HG03558 (cell line): Measurements from ENCODE around the gene MAD1L1.
"Not testable (repeated sequence)": the region's sequence is repeated elsewhere in the genome, so short reads cannot be mapped to it uniquely, and the experiment has no call there.

Experiments used
- ATAC-seq: cut with Tn5 transposase; IDR thresholded peaks from one replicate; pipeline ENCODE4 v1.9.1; 2021; ENCODE audit warnings: moderate number of reproducible peaks; ENCODE audit not compliant: unreplicated experiment; ENCODE audit errors: extremely low read depth

MAD1L1 gene

DNA sequence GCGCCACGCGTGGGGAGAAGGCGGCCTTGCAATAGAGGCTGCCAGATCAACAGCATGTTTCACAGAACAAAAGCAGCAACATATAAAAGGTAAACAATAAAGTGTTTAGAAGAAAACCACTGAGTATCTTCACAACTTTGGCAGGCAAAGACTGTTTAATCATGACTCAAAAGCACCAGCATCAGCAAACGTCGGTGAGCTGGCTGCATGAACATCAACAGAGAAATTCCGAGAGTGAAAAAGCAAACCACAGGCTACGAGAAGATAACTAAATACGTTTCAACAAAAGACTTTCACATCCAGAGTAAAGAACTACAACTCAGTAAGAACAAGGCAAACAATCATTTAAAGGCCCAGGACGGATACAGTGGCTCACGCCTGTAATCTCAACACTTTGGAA lies 172.0 kb downstream of the MAD1L1 start:
- ATAC-seq: no peak

DNA sequence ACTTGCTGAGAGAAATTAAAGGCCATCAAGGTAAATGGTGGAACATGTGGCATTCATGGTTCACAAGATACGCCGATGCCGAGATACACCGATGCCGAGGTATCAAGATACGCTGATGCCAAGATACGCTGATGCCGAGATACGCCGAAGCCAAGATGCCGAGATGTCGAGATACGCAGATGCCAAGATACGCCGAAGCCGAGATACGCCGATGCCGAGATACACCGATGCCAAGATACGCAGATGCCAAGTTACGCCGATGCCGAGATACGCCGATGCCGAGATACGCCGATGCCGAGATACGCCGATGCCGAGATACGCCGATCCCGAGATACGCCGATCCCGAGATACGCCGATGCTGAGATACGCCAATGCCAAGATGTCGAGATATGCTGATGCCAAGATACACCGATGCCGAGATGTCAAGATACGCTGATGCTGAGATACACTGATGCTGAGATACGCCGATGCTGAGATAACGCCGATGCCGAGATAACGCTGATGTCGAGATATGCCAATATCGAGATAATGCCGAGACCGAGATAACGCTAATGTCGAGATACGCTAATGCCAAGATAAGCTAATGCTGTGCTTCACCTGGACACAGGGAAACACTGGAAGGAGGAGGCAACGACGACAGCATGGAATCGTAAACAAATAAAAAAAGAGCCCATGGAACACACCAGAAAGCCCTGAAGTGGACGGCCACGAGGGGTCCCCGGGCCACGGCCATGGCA lies 172.6 kb downstream of the MAD1L1 start:
- ATAC-seq: no peak

DNA sequence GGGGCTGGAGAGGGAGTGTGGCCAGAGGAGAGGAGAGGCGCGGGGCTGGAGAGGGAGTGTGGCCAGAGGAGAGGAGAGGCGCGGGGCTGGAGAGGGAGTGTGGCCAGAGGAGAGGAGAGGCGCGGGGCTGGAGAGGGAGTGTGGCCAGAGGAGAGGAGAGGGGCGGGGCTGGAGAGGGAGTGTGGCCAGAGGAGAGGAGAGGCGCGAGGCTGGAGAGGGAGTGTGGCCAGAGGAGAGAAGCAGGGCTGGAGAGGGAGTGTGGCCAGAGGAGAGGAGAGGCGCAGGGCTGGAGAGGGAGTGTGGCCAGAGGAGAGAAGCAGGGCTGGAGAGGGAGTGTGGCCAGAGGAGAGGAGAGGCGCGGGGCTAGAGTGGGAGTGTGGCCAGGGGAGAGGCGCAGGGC lies 174.5 kb downstream of the MAD1L1 start:
- ATAC-seq: not testable (repeated sequence)

DNA sequence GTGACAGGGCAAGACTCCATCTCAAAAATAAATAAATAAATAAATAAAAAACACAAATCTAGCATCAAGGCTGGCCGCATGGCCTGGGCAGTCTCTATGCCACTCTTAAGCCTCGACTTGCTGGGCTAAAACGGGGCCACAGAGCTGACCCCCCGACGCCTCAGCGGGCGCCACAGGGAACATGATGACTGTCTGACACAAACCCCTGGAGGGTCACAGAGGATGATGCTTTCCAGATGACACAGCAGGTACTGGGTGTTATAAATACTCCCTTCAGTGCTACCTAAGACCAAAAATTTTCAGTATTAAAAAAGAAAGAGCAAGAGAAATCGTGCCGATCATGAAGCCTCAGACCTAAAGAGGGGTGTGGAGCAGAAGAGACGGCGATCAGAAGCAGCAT lies 176.8 kb downstream of the MAD1L1 start:
- no peak for ATAC-seq

DNA sequence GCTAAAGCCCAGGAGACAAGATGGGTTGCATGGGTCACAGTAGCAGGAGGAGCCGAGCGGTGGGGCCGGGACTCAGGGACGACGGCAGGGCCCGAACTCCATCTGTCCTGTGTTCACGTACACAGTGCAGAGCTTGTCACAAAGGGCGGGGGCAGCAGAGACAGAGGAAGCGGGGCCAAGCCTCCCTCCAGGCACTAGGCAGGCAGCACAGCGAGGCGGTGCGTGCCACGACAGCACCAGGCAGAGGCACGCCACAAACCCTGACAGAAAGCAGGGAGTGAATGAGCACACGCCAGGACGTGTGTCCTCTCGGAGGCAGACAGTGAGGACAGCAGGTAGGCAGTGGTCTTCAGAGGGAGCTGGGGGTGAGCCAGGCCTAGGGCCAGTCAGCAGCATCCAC lies 177.8 kb downstream of the MAD1L1 start:
- no peak for ATAC-seq

DNA sequence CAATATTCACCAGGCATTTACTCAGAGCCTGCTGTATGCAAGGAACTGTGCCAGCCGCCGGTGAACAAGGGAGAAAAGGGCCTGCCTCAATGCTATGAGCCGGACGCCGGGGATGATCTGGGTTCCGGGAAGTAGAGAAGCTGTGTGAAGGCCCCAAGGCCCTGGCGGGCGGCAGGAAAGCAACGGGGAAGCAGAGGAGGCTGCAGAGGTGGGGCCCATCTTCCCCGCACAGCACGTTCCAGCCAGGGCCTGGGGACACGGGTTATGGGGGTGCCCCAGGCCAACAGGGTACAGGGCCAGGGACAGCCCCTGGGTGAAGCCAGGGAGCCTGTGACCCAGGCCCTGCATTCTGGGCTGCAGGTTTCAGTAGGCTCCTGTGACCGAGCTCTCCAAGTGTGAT lies 179.3 kb downstream of the MAD1L1 start:
- ATAC-seq: no peak

DNA sequence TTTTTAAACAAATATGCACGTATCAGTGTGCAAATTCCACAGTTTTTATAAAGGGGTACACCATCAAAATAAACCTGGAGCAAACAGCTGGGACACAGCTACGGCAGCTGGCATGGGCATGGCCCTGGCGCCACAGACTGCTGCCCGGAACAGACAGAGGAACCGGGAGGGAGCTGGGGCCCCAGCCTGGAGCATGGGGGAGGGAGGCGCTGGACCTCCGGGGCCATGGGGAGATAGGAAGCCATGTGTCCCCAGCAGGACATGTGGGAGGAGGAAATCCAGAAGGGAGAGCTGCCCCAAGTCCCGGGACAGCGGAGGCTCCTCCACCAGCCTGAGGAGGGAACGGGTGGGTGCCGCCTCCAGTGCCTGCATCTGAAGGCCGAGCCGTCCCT lies 180.1 kb downstream of the MAD1L1 start:
- no peak for ATAC-seq

DNA sequence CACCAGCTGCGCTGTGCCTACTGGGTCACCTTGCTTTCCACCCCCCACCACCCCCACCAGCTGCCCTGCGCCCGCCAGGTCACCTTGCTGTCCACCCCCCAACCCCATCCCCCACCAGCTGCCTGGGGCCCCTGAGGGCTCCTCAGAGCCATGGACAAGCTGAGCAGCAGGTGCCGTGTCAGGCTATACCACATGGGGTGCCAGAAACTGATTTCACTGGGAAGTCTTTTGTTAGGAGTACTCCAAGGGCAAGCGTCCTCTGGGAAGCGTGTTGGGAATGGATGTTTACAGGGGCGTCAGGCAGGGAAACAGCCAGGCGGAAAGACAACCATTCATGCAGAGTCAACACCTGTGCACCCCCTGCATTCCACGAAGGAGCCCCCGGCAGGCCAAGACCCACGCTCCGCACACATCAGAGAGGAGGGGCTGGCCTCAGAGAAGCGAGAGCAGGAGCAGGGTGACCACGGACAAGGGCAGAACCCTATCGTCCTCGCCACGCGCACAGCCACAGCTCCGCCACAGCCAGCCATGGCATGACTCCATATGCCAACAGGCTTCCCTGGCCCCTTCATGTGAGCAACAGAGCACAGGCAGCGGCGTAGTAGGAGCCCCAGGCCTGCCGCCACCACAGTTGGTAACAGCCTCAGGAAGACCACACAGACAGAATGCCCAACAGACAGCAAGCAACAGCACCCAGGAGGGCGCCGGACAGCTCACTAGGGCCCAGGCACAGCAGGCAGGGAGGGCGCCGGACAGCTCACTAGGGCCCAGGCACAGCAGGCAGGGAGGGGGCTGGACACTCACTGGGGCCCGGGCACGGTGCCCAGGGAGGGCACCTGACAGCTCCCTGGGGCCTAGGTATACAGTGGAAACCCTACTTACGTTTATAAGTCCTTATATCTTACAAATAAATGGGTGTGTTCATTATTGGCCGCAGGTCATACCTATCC lies 180.8 kb downstream of the MAD1L1 start:
- no peak for ATAC-seq

DNA sequence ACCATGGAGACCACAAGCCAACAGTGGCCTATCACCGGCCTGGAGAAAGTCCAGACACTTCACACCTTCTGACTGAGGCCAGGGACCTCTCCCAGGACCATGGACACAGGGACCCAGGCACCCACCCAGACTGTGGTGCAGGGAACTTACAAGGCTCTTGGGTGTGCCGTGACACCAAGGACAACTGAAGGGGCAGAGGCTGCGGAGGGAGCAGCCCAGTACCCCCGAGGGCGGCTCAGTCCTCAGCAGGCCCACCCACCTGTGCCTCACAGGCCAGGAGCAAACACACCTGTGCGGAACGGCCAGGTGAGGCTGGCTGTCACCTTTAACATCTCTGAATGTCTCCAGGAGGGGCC lies 182.3 kb downstream of the MAD1L1 start:
- ATAC-seq: no peak

DNA sequence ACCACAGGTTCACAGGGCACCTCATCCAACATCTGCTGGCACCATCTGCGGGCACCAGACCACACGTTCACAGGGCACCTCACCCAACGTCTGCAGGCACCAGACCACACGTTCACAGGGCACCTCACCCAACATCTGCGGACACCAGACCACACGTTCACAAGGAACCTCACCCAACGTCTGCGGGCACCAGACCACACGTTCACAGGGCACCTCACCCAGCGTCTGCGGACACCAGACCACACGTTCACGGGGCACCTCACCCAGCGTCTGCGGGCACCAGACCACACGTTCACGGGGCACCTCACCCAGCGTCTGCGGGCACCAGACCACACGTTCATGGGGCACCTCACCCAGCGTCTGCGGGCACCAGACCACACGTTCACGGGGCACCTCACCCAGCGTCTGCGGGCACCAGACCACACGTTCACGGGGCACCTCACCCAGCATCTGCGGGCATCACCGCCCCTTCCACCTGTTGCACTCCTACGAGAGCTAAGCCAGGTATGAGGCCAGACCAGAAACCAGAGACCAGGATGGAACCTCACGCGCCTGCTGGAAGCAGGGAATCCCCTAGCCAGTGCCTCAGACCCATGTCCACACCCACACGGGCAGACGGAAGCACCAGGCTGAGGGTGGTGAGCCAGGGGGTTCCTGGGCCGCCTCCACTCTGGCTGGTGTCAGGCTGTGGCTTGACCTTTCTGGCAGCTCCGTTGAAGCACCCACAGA lies 182.8 kb downstream of the MAD1L1 start:
- ATAC-seq: no peak

DNA sequence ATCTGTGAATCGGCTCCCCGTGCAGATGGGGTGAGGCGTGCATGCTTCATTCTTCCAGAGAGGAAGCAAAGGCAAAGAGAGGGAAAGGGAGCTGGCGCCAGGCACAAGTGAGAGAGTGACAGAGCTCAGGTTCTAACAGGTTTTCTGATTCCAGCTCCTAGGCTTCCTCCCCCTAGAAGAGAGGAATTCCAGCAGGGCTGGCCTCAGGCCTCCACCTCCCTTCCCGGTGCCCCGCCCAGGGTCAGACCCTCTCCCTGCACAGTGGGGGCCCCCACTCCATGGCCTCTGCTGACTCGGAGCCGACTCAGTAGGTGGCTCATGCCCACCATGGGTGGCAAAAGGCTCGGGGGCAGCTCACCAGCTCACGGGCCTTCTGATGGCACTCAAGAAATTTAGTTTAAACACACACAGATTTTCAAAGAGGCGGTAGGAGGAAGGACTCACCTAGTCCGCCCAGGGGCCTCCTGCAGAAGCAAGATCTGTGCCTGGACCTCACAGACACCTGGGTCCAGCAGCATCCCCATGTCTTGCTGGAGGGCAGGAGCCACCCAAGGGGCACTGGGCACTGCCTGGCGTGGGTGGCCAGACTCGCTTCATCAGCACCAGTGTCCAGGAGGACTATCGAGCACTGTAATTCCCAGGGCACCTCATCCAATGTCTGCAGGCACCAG lies 183.5 kb downstream of the MAD1L1 start:
- ATAC-seq: no peak

DNA sequence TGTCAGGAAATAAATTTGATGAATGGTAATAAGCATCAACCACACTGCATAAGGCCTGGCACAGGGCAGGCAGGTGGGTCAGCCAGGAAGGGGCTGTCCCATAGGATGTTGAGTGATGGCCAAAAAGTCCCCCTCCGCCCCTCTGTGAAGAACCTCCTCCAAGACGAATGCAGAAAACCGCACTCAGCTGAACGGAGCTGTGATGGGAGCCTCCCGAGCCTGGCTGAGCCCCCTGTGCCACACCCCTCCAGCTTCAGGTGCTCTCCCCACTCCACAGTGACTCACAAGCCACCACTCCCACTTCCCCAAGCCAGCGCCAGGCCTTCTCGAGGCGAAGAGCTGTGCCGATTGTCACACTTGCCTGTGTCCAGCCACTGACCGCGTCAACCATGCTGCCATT lies 184.2 kb downstream of the MAD1L1 start:
- no peak for ATAC-seq

DNA sequence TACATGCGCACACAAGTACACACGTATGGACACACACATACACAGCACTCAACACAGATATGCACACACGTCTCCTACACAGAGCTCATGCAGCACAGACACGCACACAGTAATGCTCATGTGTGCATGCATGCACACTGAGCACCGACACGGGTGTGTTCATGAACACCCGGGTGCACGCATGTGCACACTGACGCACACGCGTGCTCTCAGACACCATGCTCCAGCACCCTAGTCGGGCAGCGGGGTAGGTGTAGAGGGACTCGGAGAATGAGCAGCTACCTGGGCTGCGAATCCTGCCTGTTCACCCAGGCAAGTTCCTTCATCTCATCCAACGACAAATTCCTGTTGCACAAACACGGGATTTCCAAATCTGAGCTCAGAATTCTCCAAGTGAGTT lies 184.7 kb downstream of the MAD1L1 start:
- no peak for ATAC-seq

DNA sequence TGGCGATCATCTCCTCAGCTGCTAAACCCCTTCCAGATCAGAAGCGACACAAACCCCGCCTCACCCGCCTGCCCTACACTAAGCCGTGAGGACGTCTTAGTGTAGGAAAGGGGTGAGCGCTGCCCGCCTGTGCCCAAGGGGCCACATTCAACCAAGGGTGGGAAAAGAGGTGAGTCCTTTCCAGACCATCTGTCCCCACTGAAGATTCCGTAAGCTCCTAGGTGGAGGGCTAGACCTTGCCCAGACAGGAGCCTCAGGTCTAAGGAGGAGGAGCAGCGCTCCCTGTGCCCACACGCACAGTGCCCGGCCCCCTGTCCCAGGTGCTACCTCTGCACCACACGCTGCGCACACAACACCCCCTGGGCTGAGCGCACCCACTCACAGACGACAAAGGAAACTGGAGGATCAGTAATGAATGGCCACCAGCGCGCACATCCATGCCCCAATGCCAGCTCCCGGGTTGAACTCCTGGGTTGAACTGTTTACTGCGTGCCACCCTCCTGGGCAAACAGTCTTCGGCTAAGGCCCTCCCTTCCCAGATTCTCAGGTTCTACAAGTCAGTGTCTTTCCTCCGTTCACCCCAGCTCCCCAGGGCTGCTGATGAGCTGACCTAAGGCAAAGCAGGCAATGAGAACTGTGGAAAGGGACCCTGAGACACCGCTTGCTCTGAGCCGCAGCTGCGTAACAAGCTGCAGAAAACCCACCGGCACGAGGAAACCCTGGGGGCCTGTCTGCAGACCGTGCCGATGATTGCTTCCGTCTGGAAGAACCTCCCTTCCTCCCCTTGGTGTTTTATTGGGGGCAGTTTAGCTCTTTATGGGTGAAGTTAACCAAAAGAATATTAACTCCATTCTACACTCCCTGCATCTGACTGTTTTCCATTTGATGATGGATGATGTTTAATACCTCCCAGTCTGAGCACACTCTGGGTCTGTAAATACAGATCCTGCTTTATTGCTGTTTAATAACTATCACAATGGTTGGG lies 185.9 kb downstream of the MAD1L1 start:
- no peak for ATAC-seq

DNA sequence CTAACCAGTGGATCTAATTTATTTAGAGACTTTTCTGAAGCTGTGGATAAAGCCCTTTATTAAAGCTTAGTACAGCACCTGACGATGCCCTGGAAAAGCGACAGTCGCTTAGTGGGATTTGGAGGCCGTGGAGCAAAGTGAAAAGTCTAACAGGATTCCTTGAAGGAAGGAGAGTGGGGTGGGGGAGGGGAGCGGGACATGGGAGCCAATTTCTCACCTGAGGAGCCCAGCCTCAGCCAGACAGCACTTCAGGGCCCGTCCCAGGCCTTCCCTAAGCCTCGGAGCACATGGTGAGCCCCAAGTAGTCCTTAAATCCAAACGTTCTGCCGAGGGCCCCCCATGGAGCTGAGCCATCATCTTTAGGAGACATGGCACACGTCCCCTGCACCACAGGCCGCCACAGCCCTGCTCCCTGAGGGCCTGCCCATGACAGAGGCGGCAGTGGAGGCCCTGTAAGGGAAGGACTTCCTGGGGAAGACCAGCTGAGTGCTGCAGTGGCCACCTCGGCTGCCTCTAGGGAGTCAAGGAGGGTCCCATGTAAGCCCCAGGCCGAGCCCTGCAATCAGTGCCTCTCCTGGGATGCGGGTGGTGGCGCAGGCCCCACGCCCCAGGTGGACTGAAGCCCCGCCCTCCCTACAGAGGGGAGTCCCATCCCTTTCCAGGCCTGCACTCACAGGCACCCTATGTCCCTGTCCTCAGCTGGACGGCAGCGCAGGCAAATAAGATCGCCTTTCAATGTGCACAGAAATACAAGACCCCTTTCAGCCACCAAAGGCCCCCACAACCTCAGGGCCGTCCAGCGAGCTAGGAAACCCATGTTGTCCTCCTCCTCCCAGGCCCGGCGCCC lies 187.0 kb downstream of the MAD1L1 start:
- ATAC-seq: no peak

DNA sequence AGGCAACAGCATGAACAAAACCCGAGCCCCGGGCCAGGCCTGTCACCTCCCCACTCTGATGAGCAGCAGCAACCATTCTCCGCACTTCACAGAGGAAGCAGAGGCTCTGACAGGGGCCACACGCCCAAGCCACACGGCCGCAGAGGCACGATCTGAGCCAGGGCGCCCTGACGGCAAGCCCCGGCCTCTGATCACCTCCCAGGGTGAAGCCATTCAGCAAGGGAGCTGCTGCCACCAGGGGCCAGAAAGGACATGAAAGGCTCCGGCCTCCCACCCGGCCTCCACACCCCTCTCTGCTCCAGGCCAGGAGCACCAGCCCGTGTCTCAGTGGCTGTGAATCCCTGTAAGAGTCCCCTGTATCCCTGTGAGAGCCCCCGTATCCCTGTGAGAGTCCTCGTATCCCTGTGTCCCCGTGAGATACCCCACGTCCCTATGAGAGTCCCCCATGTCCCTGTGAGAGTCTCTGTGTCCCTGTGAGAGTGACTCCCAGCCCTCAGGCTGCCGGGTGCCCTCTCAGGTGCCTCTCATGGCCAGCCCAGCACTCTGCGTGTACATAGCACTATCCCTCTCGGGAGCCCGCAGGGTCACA lies 187.8 kb downstream of the MAD1L1 start:
- ATAC-seq: no peak

DNA sequence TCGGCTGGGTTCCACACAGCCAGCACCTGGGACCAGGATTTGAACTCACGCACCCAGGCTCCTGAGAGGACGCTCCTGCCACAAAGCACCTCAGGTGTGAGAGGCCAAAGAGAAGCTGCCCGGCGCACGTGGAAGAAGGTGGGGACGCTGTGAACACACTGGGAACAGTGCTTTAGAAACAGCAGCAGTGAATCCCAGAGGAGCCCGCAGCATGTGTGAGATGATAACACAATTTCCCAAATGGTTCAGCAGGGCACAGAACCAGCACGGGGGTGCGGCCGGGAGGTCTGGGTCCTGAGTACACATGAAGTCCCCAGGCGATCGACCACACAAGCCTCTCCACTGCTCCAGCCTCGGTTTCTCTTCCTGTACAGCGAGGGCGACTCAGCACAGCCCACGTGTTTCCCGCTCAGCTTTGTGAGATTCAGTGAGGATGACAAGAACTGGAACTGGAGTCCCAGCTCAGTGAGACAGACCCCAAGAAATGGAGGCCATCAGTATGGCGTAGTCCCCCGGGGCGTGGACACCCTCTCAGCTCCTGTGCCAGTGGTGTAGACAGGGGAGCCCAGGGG lies 188.3 kb downstream of the MAD1L1 start:
- ATAC-seq: no peak
